Transverse colon (tissue), 4 donors: ENCODE data around the gene DYNAP. TPM values are rescaled to one million over a fixed set of nuclear protein-coding genes. Genes with fewer than 3 reads are reported as not detected.
A peak's percentile ranks its signal among the peaks of the same experiment; 100 is the strongest.

Experiments
- DNase-seq: peaks from one replicate; pipeline ENCODE4 v3.0.0-alpha.2; 2019
- H3K27ac ChIP-seq, 4 donors: fragments of 200-600 bp; sonication (generic); 2 replicates each; pipeline ENCODE4 v1.5.1; 2016 to 2018; ENCODE audit warnings: inconsistent platforms in 4 of 4
- H3K27me3 ChIP-seq: fragments of 200-600 bp; sonication (generic); 2 replicates; pipeline ENCODE4 v1.5.1; 2017; ENCODE audit warnings: inconsistent platforms
- H3K36me3 ChIP-seq, 4 donors: fragments of 200-600 bp; sonication (generic); 2 replicates each; pipeline ENCODE4 v1.5.1; 2017 to 2019; ENCODE audit warnings: inconsistent platforms in 4 of 4
- H3K4me1 ChIP-seq, 4 donors: fragments of 200-600 bp; sonication (generic); 2 replicates each; pipeline ENCODE4 v1.5.1; 2017 to 2020; ENCODE audit warnings: inconsistent platforms in 4 of 4
- H3K4me3 ChIP-seq, 4 donors: fragments of 200-600 bp; sonication (generic); 1 replicate in 1 of 4; 2 replicates in 3 of 4; pipeline versions ENCODE4 v1.5.1 to v1.6.1; 2017 to 2019; ENCODE audit warnings: inconsistent platforms in 4 of 4
- H3K9me3 ChIP-seq, 2 donors: fragments of 200-600 bp; sonication (generic); 2 replicates each; pipeline ENCODE4 v1.5.1; 2017 to 2019; ENCODE audit warnings: inconsistent platforms in 2 of 2
- EP300 ChIP-seq: sonication (generic); formaldehyde crosslinking; IDR thresholded peaks from one replicate; pipeline ENCODE4 v1.6.1; 2017; ENCODE audit warnings: antibody characterized with exemption, low read depth
- POLR2A ChIP-seq: fragments of 450-650 bp; IDR thresholded peaks from one replicate; pipeline ENCODE4 v1.6.1; 2016; ENCODE audit warnings: antibody characterized with exemption, mild to moderate bottlenecking, moderate library complexity
- POLR2AphosphoS5 ChIP-seq, 3 donors: sonication (generic); formaldehyde crosslinking; IDR thresholded peaks; one replicate each; pipeline ENCODE4 v1.6.1; 2016; ENCODE audit warnings: antibody characterized with exemption in 3 of 3
- WGBS, 2 donors: methylation state at CpG; one replicate each; pipeline ENCODE4 v1.1.5; 2018; ENCODE audit warnings: low coverage in 1 of 2; 5-methylcytosine and 5-hydroxymethylcytosine counted together
- in situ Hi-C, 4 donors: fragments of 200-750 bp; cut with MboI; loops; one replicate each; pipeline versions ENCODE4 v1.15.0 to v1.15.1; 2017; ENCODE audit warnings: low sequenced_read_pairs in 3 of 4, low pct_ligation_motif_present in 1 of 4, low pct_unique_long_range_greater_than_20kb in 1 of 4
- intact Hi-C: fragments of 100-400 bp; cut with DNase I; formaldehyde crosslinking; loops from one replicate; pipeline ENCODE4 v1.15.1; 2023; ENCODE audit warnings: low total_unique reads
- total RNA-seq, 4 donors: library from RNA; depleted of rRNA; stranded (reverse); fragments of >200 nt; gene quantifications; one replicate each; pipeline ENCODE4 v1.1.0, GENCODE V29; 2016
- TF ChIP-seq, protein P1 (sequence below), 5 experiments: fragments of 200-600 bp in 3 of 5; fragments of 450-650 bp in 2 of 5; sonication (generic) in 3 of 5; IDR thresholded peaks; 1 replicate in 2 of 5; 2 replicates in 3 of 5; pipeline ENCODE4 v1.5.1; 2016 to 2017; ENCODE audit warnings: antibody characterized with exemption in 5 of 5, inconsistent platforms in 3 of 5, mild to moderate bottlenecking in 2 of 5, moderate library complexity in 1 of 5

DYNAP gene
- total RNA-seq, 4 donors from 2014 or later: not detected

DNA sequence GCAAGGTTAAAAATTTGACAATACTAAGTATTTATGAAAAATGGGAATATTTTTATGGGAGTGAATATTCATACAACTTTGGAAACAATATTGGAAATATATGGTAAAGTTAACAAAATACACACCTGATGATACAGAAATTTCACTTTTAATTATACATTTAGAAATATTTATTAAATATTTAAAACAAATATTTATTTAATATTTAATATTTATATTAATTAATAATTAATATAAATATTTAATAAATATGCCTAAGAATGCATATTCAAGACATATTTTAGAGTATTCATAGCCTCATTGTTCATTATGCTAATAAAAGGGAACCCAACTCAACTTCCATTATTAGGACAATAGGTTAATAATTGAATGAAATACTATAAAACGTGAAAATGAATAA, 7.0 kb upstream of the DYNAP start:
- H3K27ac ChIP-seq: no peak overlapping the region
- H3K4me1 ChIP-seq: no peaks in the 10 kb centered on the region
- DNase-seq: no peak
- H3K9me3 ChIP-seq: no peaks in the 10 kb centered on the region
- H3K27me3 ChIP-seq: no peaks in the 10 kb centered on the region
- H3K4me3 ChIP-seq: no peak overlapping the region
- H3K36me3 ChIP-seq: no peaks in the 10 kb centered on the region
- intact Hi-C loops: no loop called here
- TF ChIP-seq EP300: no peak
- TF ChIP-seq POLR2AphosphoS5 (IDR thresholded peaks at IDR 0.05): no peak
- TF ChIP-seq, protein P1, sequence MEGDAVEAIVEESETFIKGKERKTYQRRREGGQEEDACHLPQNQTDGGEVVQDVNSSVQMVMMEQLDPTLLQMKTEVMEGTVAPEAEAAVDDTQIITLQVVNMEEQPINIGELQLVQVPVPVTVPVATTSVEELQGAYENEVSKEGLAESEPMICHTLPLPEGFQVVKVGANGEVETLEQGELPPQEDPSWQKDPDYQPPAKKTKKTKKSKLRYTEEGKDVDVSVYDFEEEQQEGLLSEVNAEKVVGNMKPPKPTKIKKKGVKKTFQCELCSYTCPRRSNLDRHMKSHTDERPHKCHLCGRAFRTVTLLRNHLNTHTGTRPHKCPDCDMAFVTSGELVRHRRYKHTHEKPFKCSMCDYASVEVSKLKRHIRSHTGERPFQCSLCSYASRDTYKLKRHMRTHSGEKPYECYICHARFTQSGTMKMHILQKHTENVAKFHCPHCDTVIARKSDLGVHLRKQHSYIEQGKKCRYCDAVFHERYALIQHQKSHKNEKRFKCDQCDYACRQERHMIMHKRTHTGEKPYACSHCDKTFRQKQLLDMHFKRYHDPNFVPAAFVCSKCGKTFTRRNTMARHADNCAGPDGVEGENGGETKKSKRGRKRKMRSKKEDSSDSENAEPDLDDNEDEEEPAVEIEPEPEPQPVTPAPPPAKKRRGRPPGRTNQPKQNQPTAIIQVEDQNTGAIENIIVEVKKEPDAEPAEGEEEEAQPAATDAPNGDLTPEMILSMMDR (IDR thresholded peaks at IDR 0.05): no peak
- TF ChIP-seq POLR2A: no peak
- in situ Hi-C loops: no loop called here
- 55 to 62% methylated on average over 1 of the region's 1 CpG for WGBS, 2 donors

DNA sequence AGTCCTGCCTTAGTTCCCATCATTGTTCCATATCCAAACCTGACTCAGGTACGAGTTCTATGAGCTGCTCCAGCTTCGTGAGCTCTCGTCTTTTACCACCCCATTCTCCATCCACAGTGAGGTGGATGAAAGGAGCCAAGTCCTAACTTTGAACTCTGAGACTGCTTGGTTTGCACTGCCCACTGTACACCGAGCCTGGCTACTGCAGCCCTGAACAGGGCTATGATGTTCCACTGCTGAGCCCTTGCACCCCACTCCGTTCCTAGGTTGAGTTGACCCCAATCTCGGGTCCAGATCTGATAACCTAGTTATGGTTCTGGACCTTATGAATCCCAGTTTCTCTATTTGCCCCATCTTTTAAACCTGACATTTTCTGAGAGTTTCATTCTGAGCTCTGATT, 5.3 kb upstream of the DYNAP start:
- H3K27me3 ChIP-seq: no peaks in the 10 kb centered on the region
- H3K9me3 ChIP-seq: no peaks in the 10 kb centered on the region
- in situ Hi-C loops: no loop called here
- no peak for DNase-seq
- H3K36me3 ChIP-seq: no peaks in the 10 kb centered on the region
- TF ChIP-seq, protein P1 (IDR thresholded peaks at IDR 0.05): no peak
- TF ChIP-seq POLR2A: no peak
- no peak for TF ChIP-seq EP300
- TF ChIP-seq POLR2AphosphoS5 (IDR thresholded peaks at IDR 0.05): no peak
- no peak overlapping the region for H3K27ac ChIP-seq
- intact Hi-C loops: no loop called here
- H3K4me1 ChIP-seq: no peaks in the 10 kb centered on the region
- no peak overlapping the region for H3K4me3 ChIP-seq
- 80 to 83% methylated on average over 1 to 6 of the region's 6 CpGs for WGBS, 2 donors

- TF ChIP-seq, protein P1 (IDR thresholded peaks at IDR 0.05): no peak
- TF ChIP-seq POLR2AphosphoS5 (IDR thresholded peaks at IDR 0.05) (no peak), EP300 (no peak), POLR2A (no peak)
- intact Hi-C loops (no loop called here), in situ Hi-C loops (no loop called here)
Observed at GRCh38 chr18:54604211-54604610, 13.2 kb downstream of the DYNAP start.

DNA sequence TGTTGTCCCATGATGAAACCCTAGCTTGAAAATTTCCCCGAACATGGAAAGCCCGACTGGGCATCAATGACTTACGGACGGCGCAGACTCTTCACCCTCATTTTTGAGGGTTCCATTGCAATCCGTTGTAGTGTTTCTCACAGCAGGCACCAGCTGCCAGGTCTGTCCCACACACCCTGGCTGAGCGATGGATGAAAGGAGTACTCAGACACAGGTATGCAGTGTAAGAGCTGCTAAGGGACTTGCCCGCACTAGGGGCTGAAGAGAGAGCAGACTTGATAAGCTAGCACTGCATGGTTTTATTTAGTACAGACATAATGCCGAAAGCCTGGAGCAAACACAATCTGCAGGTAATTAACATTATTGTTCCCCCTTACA, 15.8 kb downstream of the DYNAP start:
- Histone ChIP-seq H3K36me3 (no peaks in the 10 kb centered on the region), H3K27ac (peak overlapping the region; percentile 79 to 85 (median 83))
- 79 to 94% methylated on average over 5 to 9 of the region's 9 CpGs for WGBS, 2 donors

More at GRCh38 chr18:54604211-54604610, 13.2 kb downstream of the DYNAP start:
- Histone ChIP-seq H3K4me1 (peaks cover 3 to 15% (median 11%) of the 10 kb centered on the region in 4 donors), H3K27me3 (no peaks in the 10 kb centered on the region), H3K9me3 (no peaks in the 10 kb centered on the region), H3K36me3 (no peaks in the 10 kb centered on the region), H3K4me3 (no peak overlapping the region), H3K27ac (no peak overlapping the region)
- 84 to 94% methylated on average over 6 of the region's 6 CpGs for WGBS, 2 donors
- DNase-seq: no peak

More for the DNA sequence above, 15.8 kb downstream of the DYNAP start:
- no peak for DNase-seq
- Histone ChIP-seq H3K9me3 (no peaks in the 10 kb centered on the region), H3K27me3 (no peaks in the 10 kb centered on the region), H3K4me3 (peak overlapping the region in 1 of 4 donors; percentile 43), H3K4me1 (peaks cover 5 to 16% (median 11%) of the 10 kb centered on the region in 4 donors)
- intact Hi-C loops (no loop called here), in situ Hi-C loops (no loop called here)
- TF ChIP-seq POLR2A (no peak), EP300 (no peak), POLR2AphosphoS5 (IDR thresholded peaks at IDR 0.05) (no peak)
- TF ChIP-seq, protein P1 (IDR thresholded peaks at IDR 0.05): no peak
